Breast epithelium (tissue), 3 donors: ENCODE measurements around the gene UGT1A10.

Experiments used
- CTCF ChIP-seq, 3 donors: fragments of 450-650 bp; IDR thresholded peaks; one replicate each; pipeline ENCODE4 v1.5.1; 2016 to 2017; ENCODE audit warnings: antibody characterized with exemption in 3 of 3, mild to moderate bottlenecking in 3 of 3, moderate library complexity in 3 of 3
- POLR2A ChIP-seq: fragments of 450-650 bp; IDR thresholded peaks from one replicate; pipeline ENCODE4 v1.6.1; 2016; ENCODE audit warnings: antibody characterized with exemption, mild to moderate bottlenecking, moderate library complexity

- no peak for TF ChIP-seq POLR2A
- TF ChIP-seq CTCF (IDR thresholded peaks at IDR 0.05) = no peak
Observed at GRCh38 chr2:233728723-233729301, 92.6 kb downstream of the UGT1A10 start, which contains the start of gene UGT1A3.
